VCaP (cell line): ENCODE results near the gene CTNND2.

Experiments used
- H3K27ac ChIP-seq: fragments of 450-650 bp; 2 replicates; pipeline ENCODE4 v1.5.1; 2017
- CTCF ChIP-seq: fragments of 450-650 bp; conservative IDR thresholded peaks from 2 replicates; pipeline ENCODE4 v1.5.1; 2017; ENCODE audit warnings: mild to moderate bottlenecking, moderate library complexity

CTNND2 gene

DNA sequence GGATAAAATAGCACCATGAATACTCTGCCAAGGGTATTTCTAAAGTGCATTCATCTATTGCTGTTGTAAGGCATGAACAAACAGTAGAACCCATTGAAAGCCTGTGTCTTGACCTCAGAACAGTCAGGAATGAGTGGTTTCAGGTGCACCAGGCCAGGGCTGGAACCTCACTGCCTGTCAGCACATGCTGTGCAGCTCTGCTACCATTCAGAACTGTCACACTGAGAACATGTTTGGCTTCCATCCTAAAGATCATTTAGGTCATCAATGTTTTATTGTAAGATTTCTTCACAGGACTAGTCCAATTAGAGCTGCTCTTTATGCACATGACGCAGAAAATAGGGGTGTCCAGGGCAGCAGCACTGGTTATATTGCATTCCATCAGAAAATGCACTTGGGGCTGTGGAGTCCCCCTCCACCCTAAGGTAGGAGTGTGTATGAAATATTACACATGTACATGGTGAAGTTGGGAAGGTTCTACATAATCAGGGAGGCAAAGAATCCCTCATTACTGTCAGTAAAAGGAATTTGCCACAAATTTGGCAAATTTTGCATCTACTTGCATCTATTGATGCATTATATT is 408.0 kb downstream of the CTNND2 start:
- TF ChIP-seq CTCF, result no peak
- no peak overlapping the region for H3K27ac ChIP-seq

- H3K27ac ChIP-seq, result no peak overlapping the region
- TF ChIP-seq CTCF, result peak; percentile 78
These were observed 409.9 kb downstream of the CTNND2 start for GRCh38 chr5:11494340-11494739.

- TF ChIP-seq CTCF, result no peak
- no peak overlapping the region for H3K27ac ChIP-seq
These were observed 412.7 kb downstream of the CTNND2 start for GRCh38 chr5:11491404-11492075.

DNA sequence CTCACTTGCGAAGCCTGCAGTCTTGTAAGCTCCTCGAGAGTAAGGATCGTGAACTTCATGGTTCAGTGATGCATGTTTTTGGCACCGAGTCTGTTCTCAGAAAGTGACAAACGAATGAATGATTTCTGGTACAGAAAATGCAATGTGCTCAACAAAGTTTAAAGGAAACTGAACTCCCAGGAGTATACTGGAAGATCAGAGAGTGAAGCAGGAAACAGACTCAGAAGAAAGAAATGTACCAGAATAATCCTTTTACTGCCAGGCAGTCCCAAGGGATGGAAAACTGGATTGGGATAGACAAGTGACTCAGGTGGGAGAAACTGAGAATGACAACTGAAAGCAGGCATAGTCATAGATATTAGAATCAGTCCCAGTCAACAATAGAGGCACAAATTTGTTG is 420.6 kb downstream of the CTNND2 start:
- no peak overlapping the region for H3K27ac ChIP-seq
- TF ChIP-seq CTCF, result no peak

GRCh38 chr5:11482011-11482410 is 422.2 kb downstream of the CTNND2 start:
- no peak overlapping the region for H3K27ac ChIP-seq
- TF ChIP-seq CTCF, result no peak

DNA sequence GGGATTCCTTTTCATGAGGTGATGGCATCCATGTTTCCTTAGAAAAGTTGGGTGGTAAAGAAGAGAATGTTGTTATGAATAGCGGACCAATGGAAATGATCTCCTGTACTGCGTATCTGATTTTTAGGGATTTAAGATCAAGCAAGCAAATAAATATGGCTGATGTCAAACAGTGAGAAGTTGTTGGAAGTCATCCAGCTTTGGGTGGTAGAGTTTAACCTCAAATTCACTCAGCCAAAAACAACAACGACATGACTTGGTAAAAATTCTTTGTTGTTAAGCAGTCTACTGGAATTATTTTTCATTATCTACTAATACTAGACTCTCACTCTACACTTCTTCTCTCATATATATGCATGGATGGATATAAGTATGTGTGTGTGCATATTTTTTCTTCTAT is 426.5 kb downstream of the CTNND2 start:
- no peak for TF ChIP-seq CTCF
- no peak overlapping the region for H3K27ac ChIP-seq

- H3K27ac ChIP-seq, result no peak overlapping the region
- no peak for TF ChIP-seq CTCF
These were observed 427.4 kb downstream of the CTNND2 start for GRCh38 chr5:11476866-11477265.
